ENCODE data around the gene FAM234B. TPM values are rescaled to one million over a fixed set of nuclear protein-coding genes. Genes with fewer than 3 reads are reported as not detected.
"Not testable (repeated sequence)": the region's sequence is repeated elsewhere in the genome, so short reads cannot be mapped to it uniquely, and the experiment has no call there.

Gene FAM234B
- polyA plus RNA-seq, 1 donor, result 5.3 TPM

GRCh38 chr12:13053617-13054016 is 9.4 kb downstream of the FAM234B start:
- H3K4me1 ChIP-seq (ENCODE audit: control insufficient read depth, insufficient read depth, low read length); H3K27ac ChIP-seq (ENCODE audit: low read length); H3K4me3 ChIP-seq (ENCODE audit: low read length); H3K36me3 ChIP-seq (ENCODE audit: control insufficient read depth, insufficient read depth, low read length); H3K9me3 ChIP-seq (ENCODE audit: control insufficient read depth, low read depth, low read length); H3K27me3 ChIP-seq (ENCODE audit: control insufficient read depth, insufficient read depth, low read length); DNase-seq: not testable (repeated sequence)
- WGBS (ENCODE audit: insufficient coverage, low lambda C conversion rate), result no CpG with 5 or more reads among the region's 6 CpGs

GRCh38 chr12:13060581-13060980 is 16.4 kb downstream of the FAM234B start:
- no peaks in the 10 kb centered on the region for H3K9me3 ChIP-seq (ENCODE audit: control insufficient read depth, low read depth, low read length)

GRCh38 chr12:13061377-13061776 is 17.2 kb downstream of the FAM234B start:
- DNase-seq, result no peak
- no peaks in the 10 kb centered on the region for H3K4me1 ChIP-seq (ENCODE audit: control insufficient read depth, insufficient read depth, low read length)
- no peak overlapping the region for H3K27ac ChIP-seq (ENCODE audit: low read length)
- H3K9me3 ChIP-seq (ENCODE audit: control insufficient read depth, low read depth, low read length), result no peaks in the 10 kb centered on the region
- peaks cover 24% of the 10 kb centered on the region for H3K36me3 ChIP-seq (ENCODE audit: control insufficient read depth, insufficient read depth, low read length)
- no CpG with 5 or more reads among the region's 5 CpGs for WGBS (ENCODE audit: insufficient coverage, low lambda C conversion rate)
- no peaks in the 10 kb centered on the region for H3K27me3 ChIP-seq (ENCODE audit: control insufficient read depth, insufficient read depth, low read length)
- no peak overlapping the region for H3K4me3 ChIP-seq (ENCODE audit: low read length)

More at GRCh38 chr12:13060581-13060980, 16.4 kb downstream of the FAM234B start:
- Histone ChIP-seq H3K36me3 (ENCODE audit: control insufficient read depth, insufficient read depth, low read length) (peaks cover 26% of the 10 kb centered on the region), H3K27ac (ENCODE audit: low read length) (no peak overlapping the region), H3K4me1 (ENCODE audit: control insufficient read depth, insufficient read depth, low read length) (no peaks in the 10 kb centered on the region), H3K4me3 (ENCODE audit: low read length) (no peak overlapping the region), H3K27me3 (ENCODE audit: control insufficient read depth, insufficient read depth, low read length) (no peaks in the 10 kb centered on the region)
- 100% methylated on average over 1 of the region's 2 CpGs for WGBS (ENCODE audit: insufficient coverage, low lambda C conversion rate)
- DNase-seq, result peak in 1 of 2 donors; percentile 42

GRCh38 chr12:13062669-13063068 is 18.5 kb downstream of the FAM234B start:
- H3K27ac ChIP-seq (ENCODE audit: low read length), result no peak overlapping the region
- H3K27me3 ChIP-seq (ENCODE audit: control insufficient read depth, insufficient read depth, low read length), result no peaks in the 10 kb centered on the region
- H3K9me3 ChIP-seq (ENCODE audit: control insufficient read depth, low read depth, low read length), result no peaks in the 10 kb centered on the region
- H3K4me3 ChIP-seq (ENCODE audit: low read length), result no peak overlapping the region
- H3K4me1 ChIP-seq (ENCODE audit: control insufficient read depth, insufficient read depth, low read length), result no peaks in the 10 kb centered on the region
- DNase-seq, result no peak
- no CpG with 5 or more reads among the region's 5 CpGs for WGBS (ENCODE audit: insufficient coverage, low lambda C conversion rate)
- peaks cover 24% of the 10 kb centered on the region for H3K36me3 ChIP-seq (ENCODE audit: control insufficient read depth, insufficient read depth, low read length)

GRCh38 chr12:13066014-13066413 is 21.8 kb downstream of the FAM234B start:
- H3K9me3 ChIP-seq (ENCODE audit: control insufficient read depth, low read depth, low read length), result no peaks in the 10 kb centered on the region
- H3K27me3 ChIP-seq (ENCODE audit: control insufficient read depth, insufficient read depth, low read length), result no peaks in the 10 kb centered on the region
- no peak overlapping the region for H3K4me3 ChIP-seq (ENCODE audit: low read length)
- WGBS (ENCODE audit: insufficient coverage, low lambda C conversion rate), result no CpG with 5 or more reads among the region's 2 CpGs
- DNase-seq, result no peak
- H3K4me1 ChIP-seq (ENCODE audit: control insufficient read depth, insufficient read depth, low read length), result no peaks in the 10 kb centered on the region
- no peak overlapping the region for H3K27ac ChIP-seq (ENCODE audit: low read length)
- peaks cover 18% of the 10 kb centered on the region for H3K36me3 ChIP-seq (ENCODE audit: control insufficient read depth, insufficient read depth, low read length)

- Histone ChIP-seq H3K4me1 (ENCODE audit: control insufficient read depth, insufficient read depth, low read length) (no peaks in the 10 kb centered on the region), H3K27ac (ENCODE audit: low read length) (no peak overlapping the region), H3K4me3 (ENCODE audit: low read length) (no peak overlapping the region), H3K36me3 (ENCODE audit: control insufficient read depth, insufficient read depth, low read length) (peaks cover 14% of the 10 kb centered on the region), H3K9me3 (ENCODE audit: control insufficient read depth, low read depth, low read length) (no peaks in the 10 kb centered on the region), H3K27me3 (ENCODE audit: control insufficient read depth, insufficient read depth, low read length) (no peaks in the 10 kb centered on the region)
- WGBS (ENCODE audit: insufficient coverage, low lambda C conversion rate), result no CpG with 5 or more reads among the region's 7 CpGs
- DNase-seq, result no peak
Measured at GRCh38 chr12:13066459-13066858, 22.3 kb downstream of the FAM234B start.

GRCh38 chr12:13067322-13067721 is 23.1 kb downstream of the FAM234B start:
- H3K27ac ChIP-seq (ENCODE audit: low read length), result no peak overlapping the region
- DNase-seq, result no peak
- no peaks in the 10 kb centered on the region for H3K27me3 ChIP-seq (ENCODE audit: control insufficient read depth, insufficient read depth, low read length)
- no peak overlapping the region for H3K4me3 ChIP-seq (ENCODE audit: low read length)
- H3K4me1 ChIP-seq (ENCODE audit: control insufficient read depth, insufficient read depth, low read length), result no peaks in the 10 kb centered on the region
- WGBS (ENCODE audit: insufficient coverage, low lambda C conversion rate), result no CpG with 5 or more reads among the region's 1 CpG
- peaks cover 9% of the 10 kb centered on the region for H3K36me3 ChIP-seq (ENCODE audit: control insufficient read depth, insufficient read depth, low read length)
- no peaks in the 10 kb centered on the region for H3K9me3 ChIP-seq (ENCODE audit: control insufficient read depth, low read depth, low read length)

- Histone ChIP-seq H3K4me1 (ENCODE audit: control insufficient read depth, insufficient read depth, low read length) (no peaks in the 10 kb centered on the region), H3K27ac (ENCODE audit: low read length) (no peak overlapping the region), H3K36me3 (ENCODE audit: control insufficient read depth, insufficient read depth, low read length) (peaks cover 9% of the 10 kb centered on the region), H3K27me3 (ENCODE audit: control insufficient read depth, insufficient read depth, low read length) (no peaks in the 10 kb centered on the region), H3K9me3 (ENCODE audit: control insufficient read depth, low read depth, low read length) (no peaks in the 10 kb centered on the region), H3K4me3 (ENCODE audit: low read length) (no peak overlapping the region)
- no CpG with 5 or more reads among the region's 6 CpGs for WGBS (ENCODE audit: insufficient coverage, low lambda C conversion rate)
- no peak for DNase-seq
Measured at GRCh38 chr12:13069380-13069779, 25.2 kb downstream of the FAM234B start.

GRCh38 chr12:13071305-13072280 is 27.4 kb downstream of the FAM234B start:
- Histone ChIP-seq H3K27ac (ENCODE audit: low read length) (no peak overlapping the region), H3K4me1 (ENCODE audit: control insufficient read depth, insufficient read depth, low read length) (no peaks in the 10 kb centered on the region), H3K9me3 (ENCODE audit: control insufficient read depth, low read depth, low read length) (no peaks in the 10 kb centered on the region), H3K27me3 (ENCODE audit: control insufficient read depth, insufficient read depth, low read length) (no peaks in the 10 kb centered on the region), H3K36me3 (ENCODE audit: control insufficient read depth, insufficient read depth, low read length) (peaks cover 11% of the 10 kb centered on the region), H3K4me3 (ENCODE audit: low read length) (no peak overlapping the region)
- WGBS (ENCODE audit: insufficient coverage, low lambda C conversion rate), result 100% methylated on average over 2 of the region's 10 CpGs
- no peak for DNase-seq

- WGBS (ENCODE audit: insufficient coverage, low lambda C conversion rate), result no CpG with 5 or more reads among the region's 3 CpGs
- H3K9me3 ChIP-seq (ENCODE audit: control insufficient read depth, low read depth, low read length), result no peaks in the 10 kb centered on the region
- H3K36me3 ChIP-seq (ENCODE audit: control insufficient read depth, insufficient read depth, low read length), result peaks cover 13% of the 10 kb centered on the region
- H3K4me1 ChIP-seq (ENCODE audit: control insufficient read depth, insufficient read depth, low read length), result no peaks in the 10 kb centered on the region
- DNase-seq, result no peak
- no peaks in the 10 kb centered on the region for H3K27me3 ChIP-seq (ENCODE audit: control insufficient read depth, insufficient read depth, low read length)
- H3K4me3 ChIP-seq (ENCODE audit: low read length), result no peak overlapping the region
- no peak overlapping the region for H3K27ac ChIP-seq (ENCODE audit: low read length)
Measured at GRCh38 chr12:13073173-13073572, 29.0 kb downstream of the FAM234B start.

Data from large intestine (tissue), 3 donors.